Tracheal epithelial cell (primary cell): Measurements from ENCODE around the gene PLEKHA1. TPM values are rescaled to one million over a fixed set of nuclear protein-coding genes. Genes with fewer than 3 reads are reported as not detected.

Source experiments
- total RNA-seq: library from RNA; depleted of rRNA; stranded (reverse); fragments of >200 nt; gene quantifications from 2 replicates; pipeline ENCODE4 v1.2.1, GENCODE V29; 2014

The PLEKHA1 gene
- 46.0 and 46.9 TPM in 2 replicates for total RNA-seq

GRCh38 chr10:122374237-122374858, at the start of gene PLEKHA1:
Gene PLEKHA1 (plus strand): TSS chr10:122374708. CDS start chr10:122393201, 18,493 bp downstream.

DNA sequence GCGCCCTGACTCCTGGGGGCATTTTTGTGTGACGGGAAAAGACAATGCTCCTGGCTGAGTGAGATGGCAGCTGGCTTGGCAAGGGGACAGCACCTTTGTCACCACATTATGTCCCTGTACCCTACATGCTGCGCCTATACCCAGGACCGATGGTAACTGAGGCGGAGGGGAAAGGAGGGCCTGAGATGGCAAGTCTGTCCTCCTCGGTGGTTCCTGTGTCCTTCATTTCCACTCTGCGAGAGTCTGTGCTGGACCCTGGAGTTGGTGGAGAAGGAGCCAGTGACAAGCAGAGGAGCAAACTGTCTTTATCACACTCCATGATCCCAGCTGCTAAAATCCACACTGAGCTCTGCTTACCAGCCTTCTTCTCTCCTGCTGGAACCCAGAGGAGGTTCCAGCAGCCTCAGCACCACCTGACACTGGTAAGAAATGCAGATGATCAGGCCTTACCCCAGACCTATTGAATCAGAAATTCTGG, 80.1 kb downstream of the PLEKHA1 start, which contains the start of gene ARMS2:
TSS of gene ARMS2 (plus strand) at position 51 of the 478 bp plus-strand sequence. CDS start at position 126, 75 bp downstream.

DNA sequence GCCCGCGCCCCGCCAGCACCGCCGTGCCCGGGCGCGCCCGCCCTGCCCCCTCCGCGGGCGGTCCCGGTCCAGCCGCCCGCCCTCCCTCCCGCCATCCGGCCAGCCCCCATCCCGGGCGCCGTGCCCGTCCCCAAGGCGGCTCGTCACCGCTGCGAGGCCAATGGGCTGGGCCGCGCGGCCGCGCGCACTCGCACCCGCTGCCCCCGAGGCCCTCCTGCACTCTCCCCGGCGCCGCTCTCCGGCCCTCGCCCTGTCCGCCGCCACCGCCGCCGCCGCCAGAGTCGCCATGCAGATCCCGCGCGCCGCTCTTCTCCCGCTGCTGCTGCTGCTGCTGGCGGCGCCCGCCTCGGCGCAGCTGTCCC, 86.8 kb downstream of the PLEKHA1 start, which contains the start of gene HTRA1:
TSS of gene HTRA1 (plus strand) at position 187 of the 362 bp plus-strand sequence. CDS start at position 287, 100 bp downstream.

Other genes starting within 250 kb of the PLEKHA1 start
- not detected in 2 replicates for gene BTBD16, start 103.4 kb upstream of the PLEKHA1 start, total RNA-seq
- not detected in 2 replicates for gene ARMS2, start 79.9 kb downstream of the PLEKHA1 start, total RNA-seq
- gene HTRA1, start 86.8 kb downstream of the PLEKHA1 start, total RNA-seq: 108 and 121 TPM in 2 replicates
- under 0.01 TPM in 1 of 2 replicates, not detected in the other for gene DMBT1, start 186.0 kb downstream of the PLEKHA1 start, total RNA-seq